ENCODE data around the gene RPS2. TPM values are rescaled to one million over a fixed set of nuclear protein-coding genes. Genes with fewer than 3 reads are reported as not detected.
"Not testable (repeated sequence)": the region's sequence is repeated elsewhere in the genome, so short reads cannot be mapped to it uniquely, and the experiment has no call there.

RPS2 gene
- total RNA-seq, 1 donor from 2014 or later, result 1,121 TPM

DNA sequence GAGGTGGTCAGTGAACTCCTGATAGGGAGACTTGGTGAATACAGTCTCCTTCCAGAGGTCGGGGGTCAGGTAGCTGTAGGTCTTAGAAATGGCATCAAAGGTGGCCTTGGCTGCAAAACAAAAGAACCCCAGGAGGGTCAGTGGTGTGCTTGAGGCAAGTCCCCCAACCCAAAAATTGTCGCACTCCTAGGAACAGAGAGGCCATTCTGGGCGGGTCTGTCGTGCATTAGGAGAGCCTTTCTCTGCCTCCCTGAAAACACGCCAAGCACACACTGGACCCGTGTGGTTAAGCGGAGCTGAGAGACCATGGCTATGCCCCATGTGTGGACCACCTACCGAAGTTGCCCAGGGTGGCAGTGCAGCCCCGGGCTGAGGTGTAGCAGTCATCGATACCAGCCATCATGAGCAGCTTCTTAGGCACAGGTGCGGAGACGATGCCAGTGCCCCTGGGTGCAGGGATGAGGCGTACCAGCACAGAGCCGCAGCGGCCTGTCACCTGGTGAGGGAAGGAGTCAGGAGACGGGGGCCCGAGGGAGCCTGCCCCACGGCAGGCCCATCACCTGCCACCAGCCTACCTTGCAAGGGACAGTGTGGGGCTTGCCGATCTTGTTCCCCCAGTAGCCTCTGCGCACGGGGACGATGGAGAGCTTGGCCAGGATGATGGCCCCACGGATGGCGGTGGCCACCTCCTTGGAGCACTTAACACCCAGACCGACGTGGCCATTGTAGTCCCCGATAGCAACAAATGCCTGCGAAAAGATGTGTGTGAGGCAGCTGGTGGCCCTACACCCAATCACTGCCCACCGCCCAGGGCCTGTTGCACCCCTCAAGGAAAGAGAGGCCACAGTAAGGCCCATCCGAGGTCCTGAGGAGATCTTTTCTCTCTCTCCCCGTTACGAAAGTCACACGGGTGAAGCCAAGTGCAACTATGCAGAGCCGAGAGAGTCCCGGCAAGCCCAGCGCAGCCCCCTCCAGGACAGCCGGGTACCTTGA lies 2.2 kb downstream of the RPS2 start:
- not testable (repeated sequence) for DNase-seq (ENCODE audit: low spot score)

GRCh38 chr16:1961651-1962067 lies 3.0 kb downstream of the RPS2 start:
- no peak for DNase-seq (ENCODE audit: low spot score)

DNA sequence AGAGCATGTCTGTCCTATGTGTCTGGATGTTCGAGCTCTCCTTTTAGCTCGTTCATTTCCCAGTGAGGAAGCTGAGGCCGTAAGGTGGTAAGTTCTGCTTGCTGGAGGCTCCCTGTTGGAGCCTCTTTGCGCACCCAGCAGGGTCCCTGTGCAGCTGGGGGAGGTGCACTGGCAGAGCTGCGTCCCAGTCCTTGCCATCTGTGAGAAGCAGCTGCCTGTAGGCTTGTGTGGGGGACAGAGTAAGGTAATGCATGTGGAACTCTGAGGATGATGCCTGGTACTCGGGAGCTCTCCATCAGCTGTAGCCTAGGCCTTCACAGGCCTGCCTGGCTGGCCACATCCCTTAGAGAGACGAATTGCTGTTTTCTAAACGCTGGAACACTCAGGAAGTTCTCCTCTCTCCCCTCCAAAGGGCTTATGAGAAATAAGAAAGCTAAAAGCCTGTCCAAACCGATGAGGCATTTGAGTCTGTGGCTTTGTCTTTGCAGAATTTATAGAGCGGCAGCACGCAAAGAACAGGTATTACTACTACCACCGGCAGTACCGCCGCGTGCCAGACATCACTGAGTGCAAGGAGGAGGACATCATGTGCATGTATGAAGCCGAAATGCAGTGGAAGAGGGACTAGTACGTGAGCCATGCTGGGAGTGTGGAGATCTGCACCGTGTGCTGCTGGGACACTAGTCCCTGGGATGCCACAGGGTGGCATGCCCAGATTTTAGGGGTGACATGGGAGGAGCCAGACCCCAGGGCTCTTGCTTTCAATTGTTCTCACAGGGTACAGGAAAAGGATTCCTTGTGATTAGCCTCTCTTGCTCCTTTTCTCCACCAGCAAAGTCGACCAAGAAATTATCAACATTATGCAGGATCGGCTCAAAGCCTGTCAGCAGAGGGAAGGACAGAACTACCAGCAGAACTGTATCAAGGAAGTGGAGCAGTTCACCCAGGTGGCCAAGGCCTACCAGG lies 3.7 kb downstream of the RPS2 start:
- no peak for DNase-seq (ENCODE audit: low spot score)

GRCh38 chr16:1959269-1960039 lies 5.2 kb downstream of the RPS2 start, which contains the start of gene NDUFB10:
Gene NDUFB10, plus strand, starts transcription at chr16:1959538. Its CDS starts 87 bp downstream, at chr16:1959625.
- DNase-seq (ENCODE audit: low spot score), result peak; percentile 92

- DNase-seq (ENCODE audit: low spot score), result no peak
Measured at GRCh38 chr16:1958715-1959268, 5.8 kb downstream of the RPS2 start.

- not testable (repeated sequence) for DNase-seq (ENCODE audit: low spot score)
Measured at GRCh38 chr16:1958143-1958491, 6.5 kb downstream of the RPS2 start.

DNA sequence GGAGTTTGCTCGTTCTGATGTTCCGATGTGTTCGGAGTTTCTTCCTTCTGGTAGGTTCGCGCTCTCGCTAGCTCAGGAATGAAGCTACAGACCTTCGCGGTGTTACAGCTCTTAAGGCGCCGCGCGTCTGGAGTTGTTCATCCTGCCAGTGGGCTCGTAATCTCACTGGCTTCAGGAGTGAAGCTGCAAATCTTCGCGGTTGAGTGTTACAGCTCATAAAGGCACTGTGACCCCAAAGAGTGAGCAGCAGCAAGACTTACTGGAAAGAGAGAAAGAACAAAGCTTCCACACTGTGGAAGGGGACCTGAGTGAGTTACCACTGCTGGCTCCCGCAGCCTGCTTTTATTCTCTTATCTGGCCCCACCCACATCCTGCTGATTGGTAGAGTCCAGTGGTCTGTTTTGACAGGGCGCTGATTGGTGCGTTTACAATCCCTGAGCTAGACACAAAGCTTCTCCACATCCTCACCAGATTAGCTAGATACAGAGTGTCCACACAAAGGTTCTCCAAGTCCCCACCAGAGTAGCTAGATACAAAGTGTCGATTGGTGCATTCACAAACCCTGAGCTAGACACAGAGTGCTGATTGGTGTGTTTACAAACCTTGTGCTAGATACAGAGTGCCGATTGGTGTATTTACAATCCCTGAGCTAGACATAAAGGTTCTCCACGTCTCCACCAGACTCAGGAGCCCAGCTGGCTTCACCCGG lies 7.0 kb downstream of the RPS2 start:
- DNase-seq (ENCODE audit: low spot score), result not testable (repeated sequence)

GRCh38 chr16:1953734-1954133 lies 10.9 kb downstream of the RPS2 start:
- DNase-seq (ENCODE audit: low spot score), result no peak

DNA sequence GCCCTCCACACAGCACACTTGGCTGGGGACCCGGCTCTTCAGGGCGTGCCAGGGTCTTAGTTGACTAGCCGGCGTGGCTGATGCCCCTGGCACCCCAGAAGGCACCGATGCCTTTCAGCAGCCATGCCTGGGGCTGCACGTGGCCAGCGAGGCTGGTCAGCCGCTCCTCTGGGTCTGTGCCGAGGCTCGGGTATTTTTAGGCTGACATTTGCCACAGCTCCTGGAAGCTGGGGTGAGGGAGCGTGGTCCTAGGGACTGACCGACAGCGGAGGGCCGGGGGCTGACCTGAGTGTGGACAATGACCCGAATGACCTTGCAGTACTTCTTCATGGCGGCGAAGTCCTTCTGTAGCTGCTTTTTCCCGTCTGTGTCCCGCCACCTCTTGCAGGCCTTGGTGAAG lies 14.1 kb downstream of the RPS2 start:
- DNase-seq (ENCODE audit: low spot score), result no peak

GRCh38 chr16:1950047-1950446 lies 14.6 kb downstream of the RPS2 start:
- no peak for DNase-seq (ENCODE audit: low spot score)

- DNase-seq (ENCODE audit: low spot score), result no peak
Measured at GRCh38 chr16:1949507-1949906, 15.1 kb downstream of the RPS2 start.

DNA sequence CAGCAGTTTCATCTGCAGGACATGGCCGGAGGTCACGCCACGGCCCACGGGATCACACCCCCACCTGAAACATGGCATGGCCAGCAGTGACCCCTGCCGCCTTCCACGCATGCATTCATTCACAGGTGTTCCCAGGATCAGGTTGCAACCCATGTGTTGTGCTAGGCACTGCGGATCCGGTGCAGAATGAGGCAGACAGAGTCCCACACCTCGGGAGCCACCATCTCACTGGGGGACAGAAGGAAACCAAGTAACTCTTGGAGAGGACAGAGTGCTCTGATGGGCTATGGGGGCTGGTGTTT lies 17.3 kb downstream of the RPS2 start:
- no peak for DNase-seq (ENCODE audit: low spot score)

DNA sequence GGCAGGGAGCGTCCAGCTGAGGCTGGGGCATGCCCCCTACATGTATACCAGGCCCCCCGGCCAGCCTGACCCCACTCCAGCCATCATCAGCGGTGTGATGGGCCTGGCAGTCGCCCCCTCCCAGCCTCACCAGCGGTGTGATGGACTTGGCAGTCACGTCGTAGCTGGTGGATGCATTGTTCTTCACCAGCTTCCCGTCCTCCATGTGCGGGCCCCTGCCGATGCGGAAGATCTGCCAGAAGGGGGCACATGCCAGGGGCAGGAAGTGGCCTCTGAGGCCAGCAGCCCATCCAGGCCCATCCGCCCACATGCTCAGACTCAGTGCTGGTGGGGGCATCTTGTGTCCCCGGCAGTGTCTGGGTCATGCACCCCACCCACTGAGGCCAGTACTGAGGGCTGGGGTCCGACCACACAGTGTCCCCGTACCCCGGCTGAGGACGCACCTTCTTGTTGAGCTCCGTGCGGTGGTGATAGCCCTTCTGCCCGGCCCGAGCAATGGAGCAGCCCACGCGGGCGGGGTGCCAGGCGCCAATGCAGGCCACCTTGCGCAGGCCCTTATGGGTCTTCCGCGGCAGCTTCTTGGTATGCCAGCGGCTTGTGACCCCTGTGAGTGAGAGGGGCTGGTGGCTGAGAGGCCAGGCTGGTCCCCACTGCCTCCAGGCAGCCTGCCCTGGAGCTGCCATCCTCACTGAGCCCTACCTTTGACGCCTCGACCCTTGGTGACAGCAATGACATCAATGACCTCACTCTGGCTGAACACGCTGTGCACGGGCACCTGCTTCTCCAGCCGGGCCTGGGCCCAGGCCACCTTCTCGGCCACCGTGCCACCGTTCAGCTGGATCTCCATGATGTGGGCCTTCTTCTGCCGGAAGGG lies 17.9 kb downstream of the RPS2 start:
- DNase-seq (ENCODE audit: low spot score), result no peak

GRCh38 chr16:1945559-1946391 lies 18.9 kb downstream of the RPS2 start:
- DNase-seq (ENCODE audit: low spot score), result no peak

- no peak for DNase-seq (ENCODE audit: low spot score)
Measured at GRCh38 chr16:1944612-1945199, 19.9 kb downstream of the RPS2 start.

GRCh38 chr16:1942810-1943726 lies 21.6 kb downstream of the RPS2 start, which contains the start of gene MSRB1:
Gene MSRB1, minus strand, starts transcription at chr16:1943199. Its CDS starts 43 bp downstream, at chr16:1943156.
- DNase-seq (ENCODE audit: low spot score), result peak; percentile 100
